ENCODE data around the gene PAAF1.

Gene PAAF1

GRCh38 chr11:73965076-73965763, 88.4 kb downstream of the PAAF1 start:
- no peak for DNase-seq (ENCODE audit: low read depth)
- TF ChIP-seq POLR2A (IDR thresholded peaks at IDR 0.05; ENCODE audit: extremely low read depth, insufficient read length) (no peak), CTCF (IDR thresholded peaks at IDR 0.05; ENCODE audit: low read depth, low read length) (no peak), MYC (IDR thresholded peaks at IDR 0.05; ENCODE audit: low read depth, low read length) (no peak)
- H3K4me3 ChIP-seq (ENCODE audit: low read depth, low read length), result no peak overlapping the region

GRCh38 chr11:73965764-73966121, 88.9 kb downstream of the PAAF1 start:
- TF ChIP-seq POLR2A (IDR thresholded peaks at IDR 0.05; ENCODE audit: extremely low read depth, insufficient read length), result no peak
- no peak for TF ChIP-seq MYC (IDR thresholded peaks at IDR 0.05; ENCODE audit: low read depth, low read length)
- no peak for TF ChIP-seq CTCF (IDR thresholded peaks at IDR 0.05; ENCODE audit: low read depth, low read length)
- no peak for TF ChIP-seq MAX (IDR thresholded peaks at IDR 0.05; ENCODE audit: low read depth, low read length)
- H3K4me3 ChIP-seq (ENCODE audit: low read depth, low read length), result no peak overlapping the region
- peak; percentile 25 for DNase-seq (ENCODE audit: low read depth)

- TF ChIP-seq CTCF (IDR thresholded peaks at IDR 0.05; ENCODE audit: low read depth, low read length) (no peak), MYC (IDR thresholded peaks at IDR 0.05; ENCODE audit: low read depth, low read length) (no peak), MAX (IDR thresholded peaks at IDR 0.05; ENCODE audit: low read depth, low read length) (no peak), POLR2A (IDR thresholded peaks at IDR 0.05; ENCODE audit: extremely low read depth, insufficient read length) (no peak)
- DNase-seq (ENCODE audit: low read depth), result no peak
- no peak overlapping the region for H3K4me3 ChIP-seq (ENCODE audit: low read depth, low read length)
Observed at GRCh38 chr11:73968356-73968966, 91.7 kb downstream of the PAAF1 start.

- DNase-seq (ENCODE audit: low read depth), result no peak
- TF ChIP-seq POLR2A (IDR thresholded peaks at IDR 0.05; ENCODE audit: extremely low read depth, insufficient read length), result peak; percentile 14
- TF ChIP-seq MAX (IDR thresholded peaks at IDR 0.05; ENCODE audit: low read depth, low read length), result no peak
- TF ChIP-seq MYC (IDR thresholded peaks at IDR 0.05; ENCODE audit: low read depth, low read length), result no peak
- TF ChIP-seq CTCF (IDR thresholded peaks at IDR 0.05; ENCODE audit: low read depth, low read length), result no peak
- H3K4me3 ChIP-seq (ENCODE audit: low read depth, low read length), result no peak overlapping the region
Observed at GRCh38 chr11:73969091-73969490, 92.3 kb downstream of the PAAF1 start.

- DNase-seq (ENCODE audit: low read depth), result peak; percentile 30
- no peak overlapping the region for H3K4me3 ChIP-seq (ENCODE audit: low read depth, low read length)
- TF ChIP-seq POLR2A (IDR thresholded peaks at IDR 0.05; ENCODE audit: extremely low read depth, insufficient read length), result no peak
- no peak for TF ChIP-seq MAX (IDR thresholded peaks at IDR 0.05; ENCODE audit: low read depth, low read length)
- TF ChIP-seq CTCF (IDR thresholded peaks at IDR 0.05; ENCODE audit: low read depth, low read length), result no peak
- no peak for TF ChIP-seq MYC (IDR thresholded peaks at IDR 0.05; ENCODE audit: low read depth, low read length)
Observed at GRCh38 chr11:73969991-73970800, 93.4 kb downstream of the PAAF1 start.

Data from NB4 (cell line).